HEK293T (cell line): ENCODE data around the gene GZMA.
A peak's percentile ranks its signal among the peaks of the same experiment; 100 is the strongest.

Experiments used
- CTCF ChIA-PET: fragments of 350-600 bp; formaldehyde crosslinking; extraction: SDS; loops from one replicate; lab custom pipeline; 2021; ENCODE audit warnings: antibody characterized with exemption, inconsistent platforms; lab: Yijun Ruan, JAX
- POLR2A ChIA-PET: fragments of 350-600 bp; formaldehyde crosslinking; extraction: SDS; loops from one replicate; lab custom pipeline; 2020; ENCODE audit warnings: antibody characterized with exemption, inconsistent platforms; lab: Yijun Ruan, JAX
- DNase-seq: peaks from one replicate; pipeline ENCODE4 v3.0.0; 2012; ENCODE audit warnings: mixed read lengths; ENCODE audit errors: extremely low spot score
- ARNT ChIP-seq: fragments of 450-650 bp; IDR thresholded peaks from 2 replicates; pipeline ENCODE4 v1.6.1; 2017; ENCODE audit warnings: mild to moderate bottlenecking
- BHLHE40 ChIP-seq: fragments of 450-650 bp; IDR thresholded peaks from 2 replicates; pipeline ENCODE4 v1.6.1; 2016; ENCODE audit warnings: mild to moderate bottlenecking, moderate library complexity, borderline replicate concordance
- CTBP1 ChIP-seq: fragments of 450-650 bp; IDR thresholded peaks from 2 replicates; pipeline ENCODE4 v1.6.1; 2016; ENCODE audit warnings: borderline replicate concordance
- ELF4 ChIP-seq: fragments of 450-650 bp; IDR thresholded peaks from 2 replicates; pipeline ENCODE4 v1.6.1; 2017; ENCODE audit warnings: antibody characterized with exemption
- FOXA1 ChIP-seq: fragments of 450-650 bp; IDR thresholded peaks from 2 replicates; pipeline ENCODE4 v1.6.1; 2016; ENCODE audit warnings: mild to moderate bottlenecking
- FOXK2 ChIP-seq: fragments of 450-650 bp; IDR thresholded peaks from 2 replicates; pipeline ENCODE4 v1.6.1; 2016; ENCODE audit warnings: mild to moderate bottlenecking
- FOXM1 ChIP-seq: fragments of 450-650 bp; IDR thresholded peaks from 2 replicates; pipeline ENCODE4 v1.6.1; 2017; ENCODE audit warnings: mild to moderate bottlenecking, borderline replicate concordance
- HDGF ChIP-seq: fragments of 450-650 bp; IDR thresholded peaks from 2 replicates; pipeline ENCODE4 v1.6.1; 2017; ENCODE audit warnings: antibody characterized with exemption, borderline replicate concordance
- L3MBTL2 ChIP-seq: fragments of 450-650 bp; conservative IDR thresholded peaks from 2 replicates; pipeline ENCODE4 v1.6.1; 2016; ENCODE audit warnings: mild to moderate bottlenecking
- LEF1 ChIP-seq: fragments of 450-650 bp; IDR thresholded peaks from 2 replicates; pipeline ENCODE4 v1.6.1; 2017; ENCODE audit warnings: mild to moderate bottlenecking, borderline replicate concordance
- NFRKB ChIP-seq: fragments of 450-650 bp; IDR thresholded peaks from 2 replicates; pipeline ENCODE4 v1.6.1; 2016; ENCODE audit warnings: mild to moderate bottlenecking, moderate library complexity
- PKNOX1 ChIP-seq: fragments of 450-650 bp; IDR thresholded peaks from 2 replicates; pipeline ENCODE4 v1.6.1; 2016
- SP1 ChIP-seq: fragments of 450-650 bp; IDR thresholded peaks from 2 replicates; pipeline ENCODE4 v1.6.1; 2017
- SUZ12 ChIP-seq: fragments of 450-650 bp; IDR thresholded peaks from 2 replicates; pipeline ENCODE4 v1.6.1; 2016; ENCODE audit warnings: mild to moderate bottlenecking
- TARDBP ChIP-seq: fragments of 450-650 bp; IDR thresholded peaks from 2 replicates; pipeline ENCODE4 v1.6.1; 2016
- ZNF384 ChIP-seq: fragments of 450-650 bp; IDR thresholded peaks from 2 replicates; pipeline ENCODE4 v1.6.1; 2016

The GZMA gene

GRCh38 chr5:55140908-55141665, 38.6 kb downstream of the GZMA start:
- DNase-seq: no peak
- CTCF ChIA-PET: no interaction called here
- no peak for TF ChIP-seq NFRKB
- TF ChIP-seq L3MBTL2: no peak
- TF ChIP-seq ARNT: no peak
- TF ChIP-seq PKNOX1: no peak
- TF ChIP-seq FOXA1: no peak
- TF ChIP-seq SP1: no peak
- no peak for TF ChIP-seq SUZ12
- no peak for TF ChIP-seq ZNF384
- TF ChIP-seq HDGF: no peak
- TF ChIP-seq BHLHE40: no peak
- TF ChIP-seq LEF1: no peak
- POLR2A ChIA-PET: no interaction called here

GRCh38 chr5:55141945-55142690, 39.7 kb downstream of the GZMA start:
- POLR2A ChIA-PET: no interaction called here
- CTCF ChIA-PET: interaction anchor here (0.7 kb wide), 1 partner anchor 198 kb away, joined by 4 read pairs; no protein-coding TSS in a partner anchor
- TF ChIP-seq FOXK2: no peak
- DNase-seq: no peak

GRCh38 chr5:55143624-55144023, 41.2 kb downstream of the GZMA start:
- POLR2A ChIA-PET: no interaction called here
- CTCF ChIA-PET: no interaction called here
- TF ChIP-seq L3MBTL2 (no peak), TARDBP (no peak), SUZ12 (no peak), ZNF384 (no peak), FOXA1 (no peak), LEF1 (no peak), ELF4 (no peak), ARNT (no peak), FOXM1 (no peak), FOXK2 (no peak), PKNOX1 (no peak), CTBP1 (no peak), NFRKB (no peak), HDGF (no peak), SP1 (no peak), BHLHE40 (no peak)
- DNase-seq: no peak

- DNase-seq: no peak
- ChIA-PET CTCF (interaction anchor here (0.6 to 1.7 kb wide), 5 partner anchors 14 to 240 kb away, joined by 3 to 13 read pairs (median 7); partner anchors contain the start of gene GPX8), POLR2A (no interaction called here)
- TF ChIP-seq L3MBTL2 (no peak), PKNOX1 (no peak), LEF1 (no peak), SUZ12 (no peak), ARNT (no peak), FOXA1 (no peak), NFRKB (no peak), HDGF (no peak), ELF4 (no peak), FOXK2 (no peak), TARDBP (no peak), SP1 (no peak), ZNF384 (no peak), FOXM1 (no peak), CTBP1 (no peak), BHLHE40 (no peak)
These were observed 43.6 kb downstream of the GZMA start for GRCh38 chr5:55146080-55146479.

GRCh38 chr5:55146543-55147151, 44.2 kb downstream of the GZMA start:
- ChIA-PET CTCF (interaction anchor here (0.6 to 1.7 kb wide), 4 partner anchors 13 to 241 kb away, joined by 3 to 13 read pairs (median 8); partner anchors contain the start of gene GPX8), POLR2A (no interaction called here)
- TF ChIP-seq TARDBP (no peak), NFRKB (no peak), CTBP1 (no peak), LEF1 (no peak), BHLHE40 (no peak), ELF4 (no peak)
- peak; percentile 82 for DNase-seq

GRCh38 chr5:55149308-55149795, 46.9 kb downstream of the GZMA start:
- no peak for DNase-seq

More at GRCh38 chr5:55149308-55149795, 46.9 kb downstream of the GZMA start:
- ChIA-PET CTCF (interaction anchor here (0.9 kb wide), 1 partner anchor 243 kb away, joined by 3 read pairs; no protein-coding TSS in a partner anchor), POLR2A (no interaction called here)
- TF ChIP-seq L3MBTL2: no peak
- TF ChIP-seq ZNF384: no peak
- no peak for TF ChIP-seq BHLHE40
- no peak for TF ChIP-seq PKNOX1
- TF ChIP-seq TARDBP: no peak
- TF ChIP-seq FOXK2: no peak
- TF ChIP-seq CTBP1: no peak
- no peak for TF ChIP-seq ELF4
- TF ChIP-seq FOXA1: no peak
- TF ChIP-seq HDGF: no peak
- no peak for TF ChIP-seq SUZ12
- TF ChIP-seq FOXM1: no peak
- TF ChIP-seq LEF1: no peak
